GM12878 (cell line): ENCODE results near the gene HDHD3. TPM values are rescaled to one million over a fixed set of nuclear protein-coding genes. Genes with fewer than 3 reads are reported as not detected.

Experiments
- BACH1 ChIP-seq: fragments of 450-650 bp; IDR thresholded peaks from 2 replicates; pipeline ENCODE4 v1.6.1; 2017; ENCODE audit warnings: mild to moderate bottlenecking, borderline replicate concordance
- CHD2 ChIP-seq: IDR thresholded peaks from 2 replicates; pipeline ENCODE4 v1.6.1; 2011; ENCODE audit warnings: low read depth, low read length, improper control_type of control experiment, borderline replicate concordance
- E4F1 ChIP-seq: fragments of 450-650 bp; IDR thresholded peaks from 2 replicates; pipeline ENCODE4 v1.6.1; 2018; ENCODE audit warnings: borderline replicate concordance, mild to moderate bottlenecking; ENCODE audit not compliant: partially characterized antibody
- EED ChIP-seq: sonication (generic); IDR thresholded peaks from 2 replicates; pipeline ENCODE4 v1.6.1; 2016; ENCODE audit warnings: antibody characterized with exemption, low read depth
- GABPA ChIP-seq: IDR thresholded peaks from 2 replicates; pipeline ENCODE4 v1.6.1; 2014; ENCODE audit warnings: antibody characterized with exemption, low read depth, mild to moderate bottlenecking, inconsistent platforms
- HSF1 ChIP-seq: fragments of 150-350 bp; IDR thresholded peaks from 2 replicates; pipeline ENCODE4 v1.6.1; 2014; ENCODE audit warnings: mild to moderate bottlenecking, low read depth, low read length
- KLF5 ChIP-seq: fragments of 450-650 bp; IDR thresholded peaks from 2 replicates; pipeline ENCODE4 v1.6.1; 2014; ENCODE audit warnings: mild to moderate bottlenecking; ENCODE audit not compliant: partially characterized antibody
- MEF2B ChIP-seq: fragments of 450-650 bp; IDR thresholded peaks from 2 replicates; pipeline ENCODE4 v1.6.1; 2018; ENCODE audit warnings: mild to moderate bottlenecking, moderate library complexity; ENCODE audit not compliant: partially characterized antibody, poor library complexity, severe bottlenecking
- MLLT1 ChIP-seq: fragments of 450-650 bp; IDR thresholded peaks from 2 replicates; pipeline ENCODE4 v1.6.1; 2016; ENCODE audit warnings: mild to moderate bottlenecking
- NFIC ChIP-seq: IDR thresholded peaks from 2 replicates; pipeline ENCODE4 v1.6.1; 2012; ENCODE audit warnings: low read depth, mild to moderate bottlenecking, inconsistent platforms, low read length, moderate library complexity
- NR2F1 ChIP-seq: fragments of 450-650 bp; conservative IDR thresholded peaks from 2 replicates; pipeline ENCODE4 v1.6.1; 2017; ENCODE audit warnings: mild to moderate bottlenecking
- RELA ChIP-seq: fragments of 450-650 bp; IDR thresholded peaks from 2 replicates; pipeline ENCODE4 v1.8.0; 2014; ENCODE audit warnings: borderline replicate concordance; ENCODE audit not compliant: partially characterized antibody
- RELB ChIP-seq: fragments of 450-650 bp; IDR thresholded peaks from 2 replicates; pipeline ENCODE4 v1.6.1; 2017; ENCODE audit warnings: low read depth, mild to moderate bottlenecking, moderate library complexity
- SMARCA5 ChIP-seq: fragments of 450-650 bp; IDR thresholded peaks from 2 replicates; pipeline ENCODE4 v1.6.1; 2017; ENCODE audit warnings: mild to moderate bottlenecking
- SPI1 ChIP-seq: IDR thresholded peaks from 2 replicates; pipeline ENCODE4 v1.6.1; 2011; ENCODE audit warnings: low read depth, mild to moderate bottlenecking, low read length, moderate library complexity, borderline replicate concordance; ENCODE audit not compliant: insufficient read depth
- SREBF2 ChIP-seq: IDR thresholded peaks from 2 replicates; pipeline ENCODE4 v1.6.1; 2012; ENCODE audit warnings: mild to moderate bottlenecking, low read length
- STAT3 ChIP-seq: IDR thresholded peaks from 2 replicates; pipeline ENCODE4 v1.6.1; 2011; ENCODE audit warnings: low read depth, low read length, improper control_type of control experiment
- YBX1 ChIP-seq: fragments of 450-650 bp; IDR thresholded peaks from 2 replicates; pipeline ENCODE4 v1.6.1; 2016; ENCODE audit warnings: antibody characterized with exemption
- ZBED1 ChIP-seq: IDR thresholded peaks from 2 replicates; pipeline ENCODE4 v1.6.1; 2016; ENCODE audit warnings: borderline replicate concordance
- polyA plus RNA-seq, 11 experiments: library from polyadenylated mRNA; depleted of rRNA in 4 of 11; unstranded in 6 of 11; stranded (reverse) in 5 of 11; fragments of >200 nt; fragmentation: Nextera tagmentation in 4 of 11; fragmentation: Illumina TruSeq in 1 of 11; extraction: Ambion mirVana in 4 of 11; extraction: Trizol in 1 of 11; gene quantifications; 1 replicate in 1 of 11; 2 replicates in 10 of 11; pipeline versions ENCODE4 v1.2.1 to v1.2.3, GENCODE V29; 2011 to 2016; ENCODE audit warnings: inconsistent platforms in 2 of 11, missing spikeins in 2 of 11, low read depth in 1 of 11
- total RNA-seq, 4 experiments: library from RNA; depleted of rRNA in 3 of 4; stranded (reverse); fragments of >200 nt in 3 of 4; fragmentation: Illumina TruSeq in 1 of 4; extraction: Trizol in 1 of 4; gene quantifications; 2 replicates each; pipeline versions ENCODE4 v1.2.1 to v1.2.3, GENCODE V29; 2013 to 2021

Gene HDHD3
- total and polyA plus RNA-seq, 10 of the 15 experiments (the other 5 are each of a cell fraction or from before 2014, with no cell fraction given), result 1.3 to 29.4 (median 17.9) TPM

- 0 out of 2 replicates have a peak, but pooled peaks have one; percentile 28 for TF ChIP-seq HSF1
- no peak for TF ChIP-seq STAT3
- 0 out of 2 replicates have a peak, but pooled peaks have one; percentile 47 for TF ChIP-seq NFIC
- no peak for TF ChIP-seq YBX1
- 0 out of 2 replicates have a peak, but pooled peaks have one; percentile 8 for TF ChIP-seq ZBED1
- no peak for TF ChIP-seq SREBF2
- TF ChIP-seq MEF2B, result peak; percentile 71
- peak; percentile 99 for TF ChIP-seq RELB
- TF ChIP-seq BACH1, result 0 out of 2 replicates have a peak, but pooled peaks have one; percentile 40
- TF ChIP-seq CHD2, result peak; percentile 82
- TF ChIP-seq E4F1, result peak; percentile 61
- no peak for TF ChIP-seq EED
- TF ChIP-seq NR2F1, result no peak
- TF ChIP-seq SPI1, result no peak
- no peak for TF ChIP-seq RELA
- 0 out of 2 replicates have a peak, but pooled peaks have one; percentile 43 for TF ChIP-seq GABPA
- TF ChIP-seq KLF5, result peak; percentile 60
- TF ChIP-seq MLLT1, result 0 out of 2 replicates have a peak, but pooled peaks have one; percentile 78
- TF ChIP-seq SMARCA5, result 0 out of 2 replicates have a peak, but pooled peaks have one; percentile 38
These were observed 33.5 kb upstream of the HDHD3 start, which contains the start of the genes C9orf43 and POLE3 (continued) for GRCh38 chr9:113410207-113410864.
